GM21390 (cell line): Measurements from ENCODE around the gene PAX6.

ENCODE experiments used
- ATAC-seq: cut with Tn5 transposase; IDR thresholded peaks from one replicate; pipeline ENCODE4 v1.9.1; 2021; ENCODE audit not compliant: unreplicated experiment

Gene PAX6

DNA sequence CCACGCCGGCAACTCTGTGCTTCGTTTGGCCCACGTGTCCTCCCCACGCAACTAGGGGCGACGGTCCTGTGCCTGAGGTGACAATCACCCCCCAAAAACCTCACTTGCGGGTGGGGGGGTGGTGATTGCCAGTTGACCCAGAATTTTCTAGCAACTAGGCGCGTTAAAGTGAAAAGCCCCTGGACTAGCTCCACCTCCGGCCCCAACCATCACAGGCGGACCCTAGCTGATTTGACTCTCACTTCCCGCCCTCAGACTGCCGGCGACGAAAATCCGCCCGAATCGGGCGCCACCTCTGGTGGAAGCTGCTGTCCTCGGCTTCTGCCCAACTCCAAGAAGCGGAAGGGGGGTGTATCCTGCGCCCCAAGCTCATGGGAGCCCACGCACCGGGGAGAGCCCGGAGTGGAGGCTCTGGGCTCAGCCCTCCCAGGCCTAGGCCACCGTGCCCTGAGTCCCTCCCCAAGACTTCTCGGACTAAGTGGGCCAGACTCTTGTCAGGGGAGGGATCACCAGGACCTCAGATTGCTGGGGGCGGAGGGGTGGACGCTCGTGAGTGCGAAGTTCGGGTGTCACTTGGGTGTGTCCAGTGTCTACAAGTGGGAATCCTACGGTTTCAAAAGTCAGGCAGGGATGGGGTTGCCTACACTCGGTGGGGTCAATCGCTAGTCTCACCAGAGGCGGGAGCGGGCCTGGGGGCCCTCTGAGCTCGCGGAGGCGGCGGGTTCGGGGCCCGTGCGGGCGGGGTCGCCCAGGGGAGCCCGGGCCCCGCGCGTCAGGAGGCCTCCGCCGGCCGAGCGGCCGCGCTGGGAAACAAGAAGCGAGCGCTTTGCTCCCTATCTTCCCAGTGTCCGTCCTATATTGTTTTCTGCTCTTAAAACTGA, 12.3 kb downstream of the PAX6 start:
- ATAC-seq, result no peak

- no peak for ATAC-seq
Observed at GRCh38 chr11:31798057-31798553, 13.0 kb downstream of the PAX6 start.

GRCh38 chr11:31797190-31798056, 13.7 kb downstream of the PAX6 start:
- ATAC-seq, result no peak

- no peak for ATAC-seq
Observed at GRCh38 chr11:31796499-31797189, 14.5 kb downstream of the PAX6 start.

DNA sequence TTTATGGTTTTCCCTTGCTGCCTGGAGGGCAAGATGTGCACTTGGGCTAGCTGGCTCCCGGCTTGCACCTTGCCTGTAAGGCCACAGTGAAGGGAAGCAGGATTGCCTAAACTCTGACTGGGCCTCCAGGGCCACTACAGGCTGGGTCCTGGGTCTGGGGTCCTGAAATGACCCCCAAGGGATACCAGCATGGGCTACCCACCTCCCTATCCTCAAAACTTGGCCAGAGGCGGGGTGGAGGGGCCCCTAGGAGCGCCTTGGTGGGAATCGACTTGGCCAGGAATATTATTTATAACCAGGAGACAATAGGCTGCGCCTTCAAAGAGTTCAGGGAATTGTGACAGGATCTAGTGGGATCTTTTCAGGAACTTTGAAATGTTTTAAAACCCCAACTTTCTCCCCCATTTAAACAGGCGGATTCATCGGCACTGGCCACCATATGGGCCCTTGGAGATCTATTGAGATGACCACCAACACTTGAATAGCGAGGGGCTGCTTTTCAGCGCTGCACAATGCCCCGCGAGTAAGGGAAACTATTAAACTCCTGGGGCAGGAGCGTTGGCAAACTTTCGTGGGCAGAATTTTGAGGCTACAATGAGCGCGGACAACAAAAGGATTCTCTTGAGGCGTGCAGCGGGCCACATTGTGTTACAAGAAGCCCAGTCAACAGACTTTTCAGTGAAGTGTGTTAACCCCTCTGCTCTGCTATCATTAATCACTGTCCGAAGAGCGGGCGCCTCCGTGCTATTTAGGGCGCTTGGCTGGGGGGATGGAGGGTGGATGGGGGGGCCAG, 15.2 kb downstream of the PAX6 start:
- ATAC-seq, result no peak

DNA sequence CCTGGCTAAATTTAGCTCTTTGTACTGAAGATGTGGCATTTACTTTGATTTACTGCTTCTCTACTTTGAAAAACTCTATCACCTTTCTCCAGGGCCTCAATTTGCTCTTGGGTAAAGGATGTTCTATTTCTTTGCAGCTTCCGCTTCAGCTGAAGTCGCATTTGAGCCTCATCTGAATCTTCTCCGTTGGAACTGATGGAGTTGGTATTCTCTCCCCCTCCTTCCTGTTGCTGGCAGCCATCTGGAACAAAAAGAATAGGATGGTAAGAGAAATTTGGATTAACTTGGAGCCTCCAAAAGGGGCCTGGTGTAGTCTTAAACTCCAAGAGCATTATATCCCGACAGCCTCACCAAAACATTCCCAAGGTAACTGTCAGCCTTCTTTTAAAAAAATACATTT, 16.6 kb downstream of the PAX6 start:
- no peak for ATAC-seq

DNA sequence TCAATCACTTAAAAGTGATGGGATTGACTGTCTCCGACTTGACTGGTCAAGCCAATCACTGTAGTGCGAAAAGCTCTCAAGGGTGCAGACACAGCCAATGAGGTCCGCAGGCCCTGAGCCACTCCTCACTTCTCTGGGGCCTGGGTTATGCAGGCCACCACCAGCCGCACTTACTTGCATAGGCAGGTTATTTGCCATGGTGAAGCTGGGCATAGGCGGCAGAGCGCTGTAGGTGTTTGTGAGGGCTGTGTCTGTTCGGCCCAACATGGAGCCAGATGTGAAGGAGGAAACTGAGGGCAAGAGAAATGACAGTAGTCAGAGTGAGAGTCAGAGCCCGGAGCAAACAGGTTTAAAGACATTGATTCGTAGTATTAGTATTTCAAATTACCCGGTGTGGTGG, 17.9 kb downstream of the PAX6 start:
- no peak for ATAC-seq

- no peak for ATAC-seq
Observed at GRCh38 chr11:31792456-31792855, 18.7 kb downstream of the PAX6 start.

- no peak for ATAC-seq
Observed at GRCh38 chr11:31792036-31792435, 19.1 kb downstream of the PAX6 start.

DNA sequence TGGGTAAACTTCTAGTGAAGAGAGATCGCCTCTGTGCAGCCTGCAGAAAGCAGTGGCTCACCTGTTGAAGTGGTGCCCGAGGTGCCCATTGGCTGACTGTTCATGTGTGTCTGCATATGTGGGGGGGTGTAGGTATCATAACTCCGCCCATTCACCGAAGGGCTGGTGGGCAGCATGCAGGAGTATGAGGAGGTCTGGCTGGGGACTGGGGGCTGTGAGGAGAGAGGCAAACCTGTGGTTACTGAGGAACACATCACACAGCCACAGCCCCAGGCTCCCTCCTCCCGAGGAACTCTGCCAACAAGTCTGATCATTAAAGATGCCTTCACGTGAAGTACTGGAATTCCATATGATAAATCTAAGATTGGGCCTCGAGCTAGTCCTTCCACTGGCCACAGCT, 20.5 kb downstream of the PAX6 start:
- no peak for ATAC-seq

DNA sequence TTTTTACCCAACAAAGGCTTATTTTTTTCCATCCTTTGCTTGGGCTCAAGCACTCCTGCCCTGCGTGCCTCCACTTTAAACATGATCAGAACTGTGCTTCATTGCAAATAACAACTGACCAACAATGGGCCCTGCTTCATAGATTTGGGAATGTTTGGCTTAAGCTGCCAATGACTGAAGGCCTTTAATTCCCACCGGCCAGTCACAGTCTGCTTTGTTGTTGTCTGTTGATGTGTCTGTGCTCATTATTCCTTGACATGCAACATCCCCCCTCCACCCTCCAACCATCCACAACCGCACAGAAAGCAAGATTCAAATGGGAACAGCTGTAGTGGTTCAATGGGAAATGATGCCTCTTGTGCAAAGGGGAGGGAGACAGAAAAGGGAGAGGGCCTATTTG, 23.0 kb downstream of the PAX6 start:
- no peak for ATAC-seq

- no peak for ATAC-seq
Observed at GRCh38 chr11:31786996-31787685, 24.0 kb downstream of the PAX6 start.

- ATAC-seq, result no peak
Observed at GRCh38 chr11:31784611-31785010, 26.5 kb downstream of the PAX6 start.

GRCh38 chr11:31783252-31783651, 27.9 kb downstream of the PAX6 start:
- ATAC-seq, result no peak

- no peak for ATAC-seq
Observed at GRCh38 chr11:31782257-31782656, 28.9 kb downstream of the PAX6 start.

- ATAC-seq, result no peak
Observed at GRCh38 chr11:31780480-31780971, 30.6 kb downstream of the PAX6 start.

DNA sequence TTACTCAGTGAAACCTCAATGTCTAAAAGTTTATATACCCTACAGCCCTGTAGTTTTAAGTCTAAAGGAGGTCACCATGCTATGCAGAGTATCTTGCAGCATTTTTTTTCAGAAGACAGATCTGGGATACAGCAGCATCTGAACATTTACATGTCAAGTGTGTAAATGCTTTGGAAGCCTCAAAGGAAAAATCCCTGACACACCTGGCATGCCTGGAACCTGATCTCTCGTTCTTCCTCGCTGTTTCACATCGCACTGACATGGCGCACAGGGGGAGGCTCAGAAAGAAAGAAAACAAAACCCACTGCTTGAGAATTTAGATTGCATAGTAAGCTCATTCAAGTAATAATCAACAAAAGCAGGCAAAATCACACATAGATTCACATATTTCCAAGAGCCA, 31.0 kb downstream of the PAX6 start:
- ATAC-seq, result no peak

DNA sequence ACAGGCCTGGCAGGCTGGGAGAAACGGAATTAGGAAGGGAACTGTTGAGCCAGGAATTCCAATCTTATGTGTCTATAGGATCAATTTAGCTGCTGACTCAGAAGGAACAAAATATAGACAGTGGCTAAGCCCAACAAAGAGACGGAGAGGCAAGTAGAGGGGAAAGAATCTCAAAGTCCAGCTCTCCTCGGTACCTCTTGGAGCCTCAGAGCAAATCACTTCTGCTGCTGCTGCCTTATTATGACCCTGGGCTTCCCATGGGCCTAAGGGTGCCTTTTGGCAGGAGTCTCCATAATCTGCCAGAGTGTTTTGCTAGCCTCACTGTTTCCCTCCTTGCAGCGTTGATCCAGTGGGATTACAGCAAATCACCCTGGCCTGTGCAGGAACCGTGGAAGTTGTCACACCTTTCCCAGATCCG, 31.7 kb downstream of the PAX6 start:
- ATAC-seq, result no peak

GRCh38 chr11:31772412-31772811, 38.7 kb downstream of the PAX6 start:
- no peak for ATAC-seq
